ENCODE results near the gene SORCS2.

The SORCS2 gene

GRCh38 chr4:7222521-7222920 is 30.2 kb downstream of the SORCS2 start:
- no peak for DNase-seq (ENCODE audit: low read depth in 2 of 2)

GRCh38 chr4:7223541-7223940 is 31.2 kb downstream of the SORCS2 start:
- no peak for DNase-seq (ENCODE audit: low read depth in 2 of 2)

- no peak for DNase-seq (ENCODE audit: low read depth in 2 of 2)
These were observed 31.7 kb downstream of the SORCS2 start for GRCh38 chr4:7224001-7224400.

GRCh38 chr4:7224878-7225533 is 32.7 kb downstream of the SORCS2 start:
- no peak for DNase-seq (ENCODE audit: low read depth in 2 of 2)

GRCh38 chr4:7226439-7226838 is 34.1 kb downstream of the SORCS2 start:
- no peak for DNase-seq (ENCODE audit: low read depth in 2 of 2)

- no peak for DNase-seq (ENCODE audit: low read depth in 2 of 2)
These were observed 34.7 kb downstream of the SORCS2 start for GRCh38 chr4:7227008-7227407.

- DNase-seq (ENCODE audit: low read depth in 2 of 2) = no peak
These were observed 36.4 kb downstream of the SORCS2 start for GRCh38 chr4:7228734-7229133.

GRCh38 chr4:7232061-7232650 is 39.8 kb downstream of the SORCS2 start:
- DNase-seq (ENCODE audit: low read depth in 2 of 2) = no peak

- DNase-seq (ENCODE audit: low read depth in 2 of 2) = no peak
These were observed 40.8 kb downstream of the SORCS2 start for GRCh38 chr4:7233006-7233580.

- DNase-seq (ENCODE audit: low read depth in 2 of 2) = no peak
These were observed 41.3 kb downstream of the SORCS2 start for GRCh38 chr4:7233601-7234000.

GRCh38 chr4:7234355-7235029 is 42.2 kb downstream of the SORCS2 start:
- DNase-seq (ENCODE audit: low read depth in 2 of 2) = no peak

- DNase-seq (ENCODE audit: low read depth in 2 of 2) = no peak
These were observed 42.7 kb downstream of the SORCS2 start for GRCh38 chr4:7235030-7235380.

- DNase-seq (ENCODE audit: low read depth in 2 of 2) = no peak
These were observed 44.5 kb downstream of the SORCS2 start for GRCh38 chr4:7236847-7237246.

GRCh38 chr4:7237873-7238272 is 45.5 kb downstream of the SORCS2 start:
- DNase-seq (ENCODE audit: low read depth in 2 of 2) = no peak

- no peak for DNase-seq (ENCODE audit: low read depth in 2 of 2)
These were observed 46.1 kb downstream of the SORCS2 start for GRCh38 chr4:7238300-7238960.

- no peak for DNase-seq (ENCODE audit: low read depth in 2 of 2)
These were observed 46.9 kb downstream of the SORCS2 start for GRCh38 chr4:7239101-7239820.

GRCh38 chr4:7239844-7240243 is 47.5 kb downstream of the SORCS2 start:
- no peak for DNase-seq (ENCODE audit: low read depth in 2 of 2)

- no peak for DNase-seq (ENCODE audit: low read depth in 2 of 2)
These were observed 48.0 kb downstream of the SORCS2 start for GRCh38 chr4:7240306-7240705.

- no peak for DNase-seq (ENCODE audit: low read depth in 2 of 2)
These were observed 49.3 kb downstream of the SORCS2 start for GRCh38 chr4:7241597-7242125.

GRCh38 chr4:7242766-7243165 is 50.4 kb downstream of the SORCS2 start:
- DNase-seq (ENCODE audit: low read depth in 2 of 2) = no peak

- no peak for DNase-seq (ENCODE audit: low read depth in 2 of 2)
These were observed 51.4 kb downstream of the SORCS2 start for GRCh38 chr4:7243609-7244330.

Measured in stimulated activated CD8-positive, alpha-beta memory T cell treated with anti-CD3 and anti-CD28 coated beads, Interleukin-2, amount 100 ng/mL, for 48 hours (primary cell).